HUES64 (cell line): ENCODE data around the gene AMY1C.

ENCODE experiments used
- H3K27ac ChIP-seq: 2 replicates; pipeline ENCODE4 v1.7.0; 2013; ENCODE audit warnings: low read depth, low read length, inconsistent platforms
- H3K27me3 ChIP-seq: 2 replicates; pipeline ENCODE4 v1.6.1; 2013; ENCODE audit warnings: mild to moderate bottlenecking, low read length; ENCODE audit not compliant: insufficient read depth
- H3K36me3 ChIP-seq: 2 replicates; pipeline ENCODE4 v1.6.1; 2013; ENCODE audit warnings: mild to moderate bottlenecking, low read length; ENCODE audit not compliant: insufficient read depth
- H3K4me1 ChIP-seq: 2 replicates; pipeline ENCODE4 v1.6.1; 2013; ENCODE audit warnings: mild to moderate bottlenecking, low read length, moderate library complexity; ENCODE audit not compliant: insufficient read depth
- H3K4me3 ChIP-seq: 2 replicates; pipeline ENCODE4 v1.5.1; 2013; ENCODE audit warnings: mild to moderate bottlenecking, low read length, moderate library complexity
- H3K9ac ChIP-seq: 2 replicates; pipeline ENCODE4 v1.6.1; 2013; ENCODE audit warnings: mild to moderate bottlenecking, low read depth, low read length
- H3K9me3 ChIP-seq: 2 replicates; pipeline ENCODE4 v1.6.1; 2013; ENCODE audit warnings: low read depth, low read length; ENCODE audit not compliant: insufficient read depth
- WGBS: fragments of 150-250, 120-280 bp; methylation state at CpG from one replicate; pipeline ENCODE4 v1.1.7; 2013; ENCODE audit warnings: missing lambda C conversion rate; 5-methylcytosine and 5-hydroxymethylcytosine counted together

The AMY1C gene

DNA sequence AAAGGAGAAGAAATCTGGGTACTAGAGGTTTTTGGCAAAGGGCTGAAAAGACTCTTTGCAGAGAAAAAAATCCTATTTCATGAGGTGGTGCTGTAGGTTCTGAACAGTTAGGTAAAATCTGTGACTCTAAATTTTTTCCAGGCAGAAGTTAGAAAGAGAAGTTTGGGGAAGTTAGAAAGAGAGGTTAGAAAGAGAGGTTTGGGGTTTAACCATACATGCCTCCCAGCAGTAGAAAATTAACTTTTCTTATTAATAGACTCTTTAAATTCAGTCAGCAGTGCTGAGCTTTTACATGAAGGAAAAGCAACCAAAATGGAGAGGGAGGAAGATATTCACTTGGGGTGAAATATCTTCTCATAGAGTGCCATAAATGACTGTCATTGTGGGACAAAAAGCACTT lies 12.2 kb downstream of the AMY1C start:
- Histone ChIP-seq H3K27me3 (no peaks in the 10 kb centered on the region), H3K27ac (no peak overlapping the region), H3K4me1 (no peaks in the 10 kb centered on the region), H3K36me3 (no peaks in the 10 kb centered on the region), H3K4me3 (no peak overlapping the region), H3K9ac (no peak overlapping the region), H3K9me3 (peaks cover 10% of the 10 kb centered on the region)

- no peaks in the 10 kb centered on the region for H3K4me1 ChIP-seq
- no peaks in the 10 kb centered on the region for H3K36me3 ChIP-seq
- no peak overlapping the region for H3K4me3 ChIP-seq
- H3K9me3 ChIP-seq: no peaks in the 10 kb centered on the region
- no peak overlapping the region for H3K27ac ChIP-seq
- no peaks in the 10 kb centered on the region for H3K27me3 ChIP-seq
- no peak overlapping the region for H3K9ac ChIP-seq
Measured at GRCh38 chr1:103779932-103780331, 30.2 kb downstream of the AMY1C start.

- no peak overlapping the region for H3K9ac ChIP-seq
- 80% methylated on average over 2 of the region's 4 CpGs for WGBS
Measured at GRCh38 chr1:103783944-103784377, 34.3 kb downstream of the AMY1C start.

DNA sequence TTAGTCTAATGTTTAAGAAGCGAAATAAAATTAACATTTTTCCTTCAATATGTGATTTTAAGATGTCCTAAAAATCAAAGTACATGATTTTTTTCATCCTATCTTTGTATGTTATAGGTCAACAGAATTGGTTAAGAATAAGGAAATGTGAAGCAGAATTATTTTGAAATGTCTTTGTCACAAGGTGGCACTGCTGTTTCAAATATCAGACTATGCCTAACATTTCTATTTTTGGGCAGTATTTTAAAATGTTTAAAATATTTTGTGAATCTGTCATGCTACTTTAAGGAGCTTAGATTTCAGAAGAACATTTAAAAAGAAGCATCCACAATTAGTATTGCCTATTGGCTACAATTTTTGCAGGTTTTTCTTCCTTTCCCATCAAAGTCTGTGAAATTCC lies 38.7 kb downstream of the AMY1C start:
- no CpG with 5 or more reads among the region's 1 CpG for WGBS
- no peaks in the 10 kb centered on the region for H3K36me3 ChIP-seq
- H3K9ac ChIP-seq: no peak overlapping the region
- H3K4me3 ChIP-seq: no peak overlapping the region
- H3K4me1 ChIP-seq: no peaks in the 10 kb centered on the region
- no peaks in the 10 kb centered on the region for H3K27me3 ChIP-seq
- no peaks in the 10 kb centered on the region for H3K9me3 ChIP-seq
- no peak overlapping the region for H3K27ac ChIP-seq

More at GRCh38 chr1:103783944-103784377, 34.3 kb downstream of the AMY1C start:
- H3K4me1 ChIP-seq: no peaks in the 10 kb centered on the region
- H3K9me3 ChIP-seq: no peaks in the 10 kb centered on the region
- no peak overlapping the region for H3K4me3 ChIP-seq
- no peak overlapping the region for H3K27ac ChIP-seq
- H3K27me3 ChIP-seq: no peaks in the 10 kb centered on the region
- no peaks in the 10 kb centered on the region for H3K36me3 ChIP-seq

- no peaks in the 10 kb centered on the region for H3K9me3 ChIP-seq
Measured at GRCh38 chr1:103790172-103790571, 40.5 kb downstream of the AMY1C start.

More at GRCh38 chr1:103790172-103790571, 40.5 kb downstream of the AMY1C start:
- Histone ChIP-seq H3K27ac (no peak overlapping the region), H3K4me3 (no peak overlapping the region), H3K4me1 (no peaks in the 10 kb centered on the region), H3K36me3 (no peaks in the 10 kb centered on the region), H3K27me3 (no peaks in the 10 kb centered on the region), H3K9ac (no peak overlapping the region)
- 92% methylated on average over 2 of the region's 2 CpGs for WGBS
